Mesangial cell (primary cell): ENCODE data around the gene TRIP13. TPM values are rescaled to one million over a fixed set of nuclear protein-coding genes. Genes with fewer than 3 reads are reported as not detected.

ENCODE experiments used
- total RNA-seq: library from RNA; depleted of rRNA; stranded (reverse); fragments of >200 nt; gene quantifications from 2 replicates; pipeline ENCODE4 v1.2.3, GENCODE V29; 2015

Gene TRIP13
- 3.7 and 80.8 TPM in 2 replicates for total RNA-seq

GRCh38 chr5:892394-893136 lies at the start of gene TRIP13, which contains the start of gene BRD9:
TRIP13 (plus strand) TSS chr5:892884; CDS start chr5:892999, 115 bp downstream.
BRD9 (minus strand) TSS chr5:892801; CDS start chr5:892657, 144 bp downstream.

GRCh38 chr5:850511-851006 lies 42.1 kb upstream of the TRIP13 start, which contains the start of gene ZDHHC11:
ZDHHC11 (minus strand) TSS chr5:850986; CDS start chr5:850602, 384 bp downstream.

Other genes with a start within 250 kb of the TRIP13 start
- 0.65 and 1.1 TPM in 2 replicates for gene TPPP, start 199.5 kb upstream of the TRIP13 start, total RNA-seq
- gene ZDHHC11B, start 108.2 kb upstream of the TRIP13 start, total RNA-seq = not detected in 2 replicates
- gene ZDHHC11, start 41.9 kb upstream of the TRIP13 start, total RNA-seq = 0.16 and 0.25 TPM in 2 replicates
- gene BRD9, start 83 bp upstream of the TRIP13 start, total RNA-seq = 32.7 and 39.9 TPM in 2 replicates
- 0.13 TPM in 1 of 2 replicates, not detected in the other for gene NKD2, start 115.9 kb downstream of the TRIP13 start, total RNA-seq
- 14.7 and 39.0 TPM in 2 replicates for gene SLC12A7, start 219.2 kb downstream of the TRIP13 start, total RNA-seq